ENCODE results near the gene IL13. TPM values are rescaled to one million over a fixed set of nuclear protein-coding genes. Genes with fewer than 3 reads are reported as not detected.

Gene IL13
- total RNA-seq, 1 donor from 2014 or later, result 0.75 TPM

GRCh38 chr5:132684922-132685720 lies 27.1 kb downstream of the IL13 start:
- Mint-ChIP-seq H3K36me3 (ENCODE audit: low read depth) (no peaks in the 10 kb centered on the region), H3K27me3 (no peaks in the 10 kb centered on the region), H3K27ac (no peak overlapping the region), H3K9me3 (no peaks in the 10 kb centered on the region), H3K4me1 (peaks cover 44% of the 10 kb centered on the region), H3K4me3 (no peak overlapping the region)
- ATAC-seq (ENCODE audit: low read depth), result no peak
- ChIA-PET CTCF (no interaction called here), POLR2A (no interaction called here)
- intact Hi-C loops (cut with micrococcal nuclease), result no loop called here
- no peak for DNase-seq
- no peak for TF ChIP-seq CTCF (IDR thresholded peaks at IDR 0.05)

DNA sequence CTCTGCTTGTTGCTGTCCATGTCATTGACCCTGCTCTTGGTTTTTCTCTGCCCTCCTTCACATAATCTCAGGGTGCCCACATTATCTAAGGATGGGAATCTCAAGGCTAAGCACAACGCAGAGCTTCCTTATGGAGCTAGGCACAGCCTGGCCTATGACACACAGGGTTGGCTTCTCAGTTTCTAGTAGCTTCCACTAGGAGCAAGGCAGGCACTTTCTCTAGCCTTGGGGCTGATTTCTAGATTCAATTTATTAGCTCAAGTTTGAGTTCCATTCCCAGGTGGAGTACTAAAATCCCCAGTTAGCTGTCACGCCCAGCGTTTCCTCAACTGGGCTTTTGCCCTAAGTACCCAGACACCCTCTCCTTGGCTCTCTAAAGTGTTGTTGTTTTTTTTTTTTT lies 28.2 kb downstream of the IL13 start:
- POLR2A ChIA-PET, result no interaction called here
- H3K27ac Mint-ChIP-seq, result no peak overlapping the region

DNA sequence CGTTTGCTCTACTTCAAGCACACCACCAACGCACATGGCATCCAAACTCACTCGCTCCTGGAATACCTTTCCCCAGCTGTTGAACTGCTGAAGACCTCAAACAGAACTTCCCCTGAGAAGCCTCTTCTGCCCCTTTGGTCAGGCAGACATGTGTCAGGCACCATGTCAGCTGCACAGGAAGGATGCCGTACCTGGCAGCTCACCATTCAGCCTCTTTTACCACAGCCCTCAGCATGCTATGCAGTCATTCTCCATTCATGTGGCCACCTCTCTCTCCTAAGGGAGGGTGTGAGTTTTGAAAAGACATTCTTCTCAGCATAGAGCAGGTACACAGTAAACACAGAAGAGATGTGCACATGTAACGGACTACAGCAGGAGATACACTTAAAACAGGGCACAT lies 30.0 kb downstream of the IL13 start:
- peaks cover 22% of the 10 kb centered on the region for H3K4me1 Mint-ChIP-seq
- no peaks in the 10 kb centered on the region for H3K27me3 Mint-ChIP-seq
- no peak for ATAC-seq (ENCODE audit: low read depth)

More for the DNA sequence above, 28.2 kb downstream of the IL13 start:
- TF ChIP-seq CTCF (IDR thresholded peaks at IDR 0.05), result no peak
- Mint-ChIP-seq H3K4me3 (no peak overlapping the region), H3K9me3 (no peaks in the 10 kb centered on the region), H3K36me3 (ENCODE audit: low read depth) (no peaks in the 10 kb centered on the region), H3K4me1 (peaks cover 36% of the 10 kb centered on the region), H3K27me3 (no peaks in the 10 kb centered on the region)
- no peak for ATAC-seq (ENCODE audit: low read depth)
- intact Hi-C loops (cut with micrococcal nuclease), result no loop called here
- no peak for DNase-seq
- CTCF ChIA-PET, result no interaction called here

DNA sequence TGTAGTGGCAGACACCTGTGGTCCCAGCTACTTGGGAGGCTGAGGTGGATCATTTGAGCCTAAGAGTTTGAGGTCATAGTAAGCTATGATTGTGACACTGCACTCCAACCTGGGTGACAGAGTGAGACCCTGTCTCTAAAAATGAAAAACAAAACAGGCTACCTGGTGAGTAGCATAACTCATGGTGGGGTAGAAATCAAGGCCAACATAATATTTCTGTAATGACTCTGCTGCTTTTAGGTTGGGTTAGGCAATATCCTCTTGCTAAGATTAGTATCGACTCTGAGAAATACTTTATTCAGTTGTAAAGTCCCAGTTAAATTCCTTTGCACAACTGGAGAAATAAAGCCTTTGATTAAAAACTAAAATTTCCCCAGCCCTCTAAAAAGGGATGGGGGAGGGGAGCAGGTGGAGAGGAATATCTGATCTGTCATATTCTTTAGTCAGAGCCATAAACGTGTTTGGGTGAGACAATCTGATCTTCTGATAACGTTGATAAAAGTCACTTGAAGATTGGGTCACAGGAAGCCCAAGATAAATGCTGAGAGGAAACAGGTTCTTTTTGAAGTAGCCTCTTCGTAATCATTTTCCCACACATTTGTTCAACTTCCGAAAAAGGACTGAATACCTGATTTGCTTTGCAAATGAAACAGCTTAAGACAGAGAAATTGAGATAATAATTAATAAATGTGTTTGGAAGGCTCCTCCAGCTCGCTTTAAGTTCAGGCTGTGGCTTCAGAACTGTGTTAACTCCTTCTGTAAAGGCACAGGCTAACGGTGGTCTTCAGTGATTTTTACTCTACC lies 30.8 kb downstream of the IL13 start:
- POLR2A ChIA-PET, result no interaction called here
- no peak for TF ChIP-seq CTCF (IDR thresholded peaks at IDR 0.05)
- Mint-ChIP-seq H3K36me3 (ENCODE audit: low read depth) (peaks cover 4% of the 10 kb centered on the region), H3K4me1 (peaks cover 22% of the 10 kb centered on the region), H3K4me3 (no peak overlapping the region), H3K27ac (peak overlapping the region; percentile 50), H3K27me3 (no peaks in the 10 kb centered on the region), H3K9me3 (no peaks in the 10 kb centered on the region)
- no peak for DNase-seq
- intact Hi-C loops (cut with micrococcal nuclease), result no loop called here
- CTCF ChIA-PET, result no interaction called here
- ATAC-seq (ENCODE audit: low read depth), result no peak

More for the DNA sequence above, 30.0 kb downstream of the IL13 start:
- TF ChIP-seq CTCF (IDR thresholded peaks at IDR 0.05), result no peak
- ChIA-PET CTCF (no interaction called here), POLR2A (no interaction called here)
- Mint-ChIP-seq H3K4me3 (no peak overlapping the region), H3K27ac (no peak overlapping the region), H3K9me3 (no peaks in the 10 kb centered on the region), H3K36me3 (ENCODE audit: low read depth) (peaks cover 4% of the 10 kb centered on the region)
- DNase-seq, result no peak
- intact Hi-C loops (cut with micrococcal nuclease), result no loop called here

DNA sequence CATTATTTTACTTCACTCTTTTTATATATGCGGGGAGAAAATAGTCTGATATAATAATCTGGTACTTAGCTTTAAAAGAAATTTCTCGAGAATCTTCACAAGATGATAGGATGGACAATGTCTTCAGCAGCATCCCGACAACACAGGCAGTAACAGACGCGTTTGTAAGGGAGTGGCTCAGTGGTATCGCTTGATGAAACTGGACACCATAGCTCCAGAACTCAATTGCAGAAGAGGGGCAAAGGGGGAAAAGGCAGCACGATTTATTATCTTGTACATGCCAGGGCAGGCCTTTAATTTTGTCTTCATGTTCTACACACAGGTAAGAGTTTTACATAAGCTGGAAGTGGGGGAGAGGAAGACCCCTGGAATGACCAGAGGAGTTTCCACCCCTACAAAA lies 31.5 kb downstream of the IL13 start:
- peaks cover 22% of the 10 kb centered on the region for H3K4me1 Mint-ChIP-seq
- POLR2A ChIA-PET, result no interaction called here

More for the DNA sequence above, 31.5 kb downstream of the IL13 start:
- no peak overlapping the region for H3K27ac Mint-ChIP-seq
- H3K4me3 Mint-ChIP-seq, result no peak overlapping the region
- ATAC-seq (ENCODE audit: low read depth) (no peak), DNase-seq (no peak)
- H3K9me3 Mint-ChIP-seq, result no peaks in the 10 kb centered on the region
- no peaks in the 10 kb centered on the region for H3K27me3 Mint-ChIP-seq
- CTCF ChIA-PET, result no interaction called here
- no peak for TF ChIP-seq CTCF (IDR thresholded peaks at IDR 0.05)
- intact Hi-C loops (cut with micrococcal nuclease), result no loop called here
- peaks cover 4% of the 10 kb centered on the region for H3K36me3 Mint-ChIP-seq (ENCODE audit: low read depth)

Measured in activated B cell treated with CpG ODN at 0.5 μM for 24 hours (primary cell).